ELF-1 (cell line): ENCODE results near the gene SLC12A4.
A peak's percentile ranks its signal among the peaks of the same experiment; 100 is the strongest.
"Not testable (repeated sequence)": the region's sequence is repeated elsewhere in the genome, so short reads cannot be mapped to it uniquely, and the experiment has no call there.

ENCODE experiments used
- DNase-seq: peaks from one replicate; pipeline ENCODE4 v3.0.0-alpha.2; 2016; ENCODE audit warnings: low read depth, low spot score

The SLC12A4 gene

GRCh38 chr16:67942200-67942509, 26.3 kb downstream of the SLC12A4 start:
- peak; percentile 75 for DNase-seq

- no peak for DNase-seq
Observed at GRCh38 chr16:67941469-67942199, 26.8 kb downstream of the SLC12A4 start.

GRCh38 chr16:67940446-67941089, 27.9 kb downstream of the SLC12A4 start:
- DNase-seq: no peak

GRCh38 chr16:67939507-67940445, 28.7 kb downstream of the SLC12A4 start:
- no peak for DNase-seq

- not testable (repeated sequence) for DNase-seq
Observed at GRCh38 chr16:67937713-67938112, 30.7 kb downstream of the SLC12A4 start.

GRCh38 chr16:67936880-67937605, 31.4 kb downstream of the SLC12A4 start:
- no peak for DNase-seq

GRCh38 chr16:67936124-67936879, 32.1 kb downstream of the SLC12A4 start, which contains the start of gene PSMB10:
Gene PSMB10 (minus strand): TSS chr16:67936850. CDS start chr16:67936749, 101 bp downstream.
- DNase-seq: peak; percentile 55

GRCh38 chr16:67935402-67936123, 32.9 kb downstream of the SLC12A4 start:
- DNase-seq: peak; percentile 99

GRCh38 chr16:67935101-67935401, 33.4 kb downstream of the SLC12A4 start:
- no peak for DNase-seq

- DNase-seq: no peak
Observed at GRCh38 chr16:67934306-67935100, 33.9 kb downstream of the SLC12A4 start.

GRCh38 chr16:67933805-67934204, 34.6 kb downstream of the SLC12A4 start:
- no peak for DNase-seq

- no peak for DNase-seq
Observed at GRCh38 chr16:67932462-67932840, 36.0 kb downstream of the SLC12A4 start.

- peak; percentile 63 for DNase-seq
Observed at GRCh38 chr16:67931712-67932461, 36.5 kb downstream of the SLC12A4 start, which contains the start of gene CTRL. Gene CTRL (minus strand): TSS chr16:67931862. CDS start chr16:67931852, 10 bp downstream.

- DNase-seq: no peak
Observed at GRCh38 chr16:67930678-67931211, 37.7 kb downstream of the SLC12A4 start.

GRCh38 chr16:67930191-67930590, 38.2 kb downstream of the SLC12A4 start:
- DNase-seq: no peak

- peak; percentile 81 for DNase-seq
Observed at GRCh38 chr16:67928561-67929364, 39.7 kb downstream of the SLC12A4 start.

- no peak for DNase-seq
Observed at GRCh38 chr16:67928147-67928546, 40.3 kb downstream of the SLC12A4 start.
